GM12878 (cell line): Measurements from ENCODE around the gene TBC1D23. TPM values are rescaled to one million over a fixed set of nuclear protein-coding genes. Genes with fewer than 3 reads are reported as not detected.

ENCODE experiments used
- ATAC-seq: fragments of 200-7000 bp; cut with Tn5 transposase; 3 replicates; pipeline ENCODE4 v1.9.1; 2020; ENCODE audit warnings: mild to moderate bottlenecking, moderate library complexity
- BruUV-seq: library from RNA; stranded (reverse); fragments of 400-500 nt; replicated peaks from 2 replicates; lab custom pipeline; 2021; lab: Mats Ljungman, UMichigan
- CTCF ChIA-PET: fragments of 300-600 bp; sonication (Branson Sonifier 250); formaldehyde crosslinking; extraction: SDS; loops from one replicate; lab custom pipeline; 2021; ENCODE audit warnings: inconsistent platforms; lab: Yijun Ruan, JAX
- POLR2A ChIA-PET: fragments of 350-600 bp; formaldehyde crosslinking; extraction: SDS; loops from one replicate; lab custom pipeline; 2021; ENCODE audit warnings: inconsistent platforms; lab: Charles Lee
- RAD21 ChIA-PET: fragments of 300-600 bp; sonication (Branson Sonifier 250); formaldehyde crosslinking; loops from one replicate; lab custom pipeline; 2023; ENCODE audit warnings: antibody characterized with exemption; ENCODE audit not compliant: unreplicated experiment; lab: Charles Lee
- SMC1A ChIA-PET: fragments of 300-600 bp; sonication (Branson Sonifier 250); formaldehyde crosslinking; loops from one replicate; lab custom pipeline; 2023; ENCODE audit not compliant: unreplicated experiment, uncharacterized antibody; lab: Charles Lee
- DNase-seq: peaks from one replicate; pipeline ENCODE4 v3.0.0-alpha.2; 2011; ENCODE audit warnings: low read depth, low spot score
- FAIRE-seq: peaks from 3 replicates; lab custom pipeline; 2011; peaks lifted over from hg19 to GRCh38; lab: Jason Lieb, UNC
- H2AFZ ChIP-seq: 2 replicates; pipeline ENCODE4 v1.6.0; 2011; ENCODE audit warnings: low read depth, low read length, control low read depth; ENCODE audit not compliant: control insufficient read depth
- H3K27ac ChIP-seq: 2 replicates; pipeline ENCODE4 v1.5.1; 2011; ENCODE audit warnings: control low read depth; ENCODE audit not compliant: control insufficient read depth, insufficient read depth
- H3K27me3 ChIP-seq, 2 experiments: replicated peaks in 1 of 2; 2 replicates each; pipeline versions ENCODE4 v1.6.0 to v1.6.1; 2011; ENCODE audit warnings: low read length in 1 of 2; ENCODE audit not compliant: control insufficient read depth in 2 of 2, insufficient read depth in 2 of 2
- H3K36me3 ChIP-seq, 2 experiments: 2 replicates each; pipeline ENCODE4 v1.5.1; 2011; ENCODE audit warnings: low read length in 1 of 2; ENCODE audit not compliant: control insufficient read depth in 2 of 2, insufficient read depth in 2 of 2
- H3K4me1 ChIP-seq: 2 replicates; pipeline ENCODE4 v1.6.1; 2011; ENCODE audit warnings: mild to moderate bottlenecking, low read length, moderate library complexity, mixed read lengths; ENCODE audit not compliant: control insufficient read depth, insufficient read depth
- H3K4me2 ChIP-seq: 2 replicates; pipeline ENCODE4 v1.6.0; 2011; ENCODE audit warnings: control low read depth; ENCODE audit not compliant: control insufficient read depth, insufficient read depth
- H3K4me3 ChIP-seq: fragments of 200-600 bp; sonication (generic); 2 replicates; pipeline ENCODE4 v1.5.1; 2016
- H3K79me2 ChIP-seq: 2 replicates; pipeline ENCODE4 v1.6.0; 2011; ENCODE audit warnings: low read length; ENCODE audit not compliant: control insufficient read depth, insufficient read depth
- H3K9ac ChIP-seq: 2 replicates; pipeline ENCODE4 v1.8.0; 2011; ENCODE audit warnings: low read length, control low read depth, mixed read lengths; ENCODE audit not compliant: control insufficient read depth, insufficient read depth
- H3K9me3 ChIP-seq: replicated peaks from 3 replicates; pipeline ENCODE4 v1.5.1; 2011; ENCODE audit warnings: mild to moderate bottlenecking, low read length; ENCODE audit not compliant: control insufficient read depth, insufficient read depth
- H4K20me1 ChIP-seq: 2 replicates; pipeline ENCODE4 v1.6.0; 2011; ENCODE audit not compliant: control insufficient read depth, insufficient read depth
- BCL11A ChIP-seq: IDR thresholded peaks from 2 replicates; pipeline ENCODE4 v1.6.1; 2011; ENCODE audit warnings: low read depth, low read length
- FOXM1 ChIP-seq: IDR thresholded peaks from 2 replicates; pipeline ENCODE4 v1.6.1; 2012; ENCODE audit warnings: low read depth, mild to moderate bottlenecking, inconsistent platforms, low read length, moderate library complexity
- MTA2 ChIP-seq: fragments of 450-650 bp; IDR thresholded peaks from 2 replicates; pipeline ENCODE4 v1.6.1; 2016; ENCODE audit warnings: low read depth, mild to moderate bottlenecking, moderate library complexity
- PAX8 ChIP-seq: fragments of 450-650 bp; IDR thresholded peaks from 2 replicates; pipeline ENCODE4 v1.6.1; 2017; ENCODE audit warnings: mild to moderate bottlenecking, moderate library complexity
- RBBP5 ChIP-seq: fragments of 200-600 bp; sonication (generic); conservative IDR thresholded peaks from 2 replicates; pipeline ENCODE4 v1.6.1; 2016
- RUNX3 ChIP-seq: IDR thresholded peaks from 2 replicates; pipeline ENCODE4 v1.6.1; 2012; ENCODE audit warnings: low read length, inconsistent platforms
- WGBS: methylation state at CpG from one replicate; pipeline ENCODE4 v1.1.6; 2016; ENCODE audit warnings: low lambda C conversion rate; ENCODE audit not compliant: insufficient replicate concordance, insufficient coverage; ENCODE audit errors: missing lambda C conversion rate; 5-methylcytosine and 5-hydroxymethylcytosine counted together
- in situ Hi-C: fragments of 300-500 bp; cut with MboI; formaldehyde crosslinking; loops from 9 replicates; pipeline ENCODE4 v1.14.3; 2018; ENCODE audit warnings: mixed read lengths
- intact Hi-C: fragments of 100-400 bp; cut with micrococcal nuclease; formaldehyde crosslinking; loops from one replicate; pipeline ENCODE4 v1.14.2; 2022; ENCODE audit not compliant: unreplicated experiment
- polyA plus RNA-seq, 11 experiments: library from polyadenylated mRNA; depleted of rRNA in 4 of 11; unstranded in 6 of 11; stranded (reverse) in 5 of 11; fragments of >200 nt; fragmentation: Nextera tagmentation in 4 of 11; fragmentation: Illumina TruSeq in 1 of 11; extraction: Ambion mirVana in 4 of 11; extraction: Trizol in 1 of 11; gene quantifications; 1 replicate in 1 of 11; 2 replicates in 10 of 11; pipeline versions ENCODE4 v1.2.1 to v1.2.3, GENCODE V29; 2011 to 2016; ENCODE audit warnings: inconsistent platforms in 2 of 11, missing spikeins in 2 of 11, low read depth in 1 of 11
- total RNA-seq, 4 experiments: library from RNA; depleted of rRNA in 3 of 4; stranded (reverse); fragments of >200 nt in 3 of 4; fragmentation: Illumina TruSeq in 1 of 4; extraction: Trizol in 1 of 4; gene quantifications; 2 replicates each; pipeline versions ENCODE4 v1.2.1 to v1.2.3, GENCODE V29; 2013 to 2021
- TF ChIP-seq, protein P1 (sequence below): IDR thresholded peaks from 2 replicates; pipeline ENCODE4 v1.6.1; 2011; ENCODE audit warnings: borderline replicate concordance, low read depth, mild to moderate bottlenecking, moderate library complexity, low read length; ENCODE audit not compliant: insufficient read depth, poor library complexity, severe bottlenecking
- TF ChIP-seq, protein P2 (sequence below): IDR thresholded peaks from 2 replicates; pipeline ENCODE4 v1.6.1; 2011; ENCODE audit warnings: mild to moderate bottlenecking, low read depth, low read length, moderate library complexity; ENCODE audit not compliant: insufficient replicate concordance

The TBC1D23 gene
- total and polyA plus RNA-seq, 10 of the 15 experiments (the other 5 are each of a cell fraction or from before 2014, with no cell fraction given): 8.2 to 23.2 (median 16.6) TPM

DNA sequence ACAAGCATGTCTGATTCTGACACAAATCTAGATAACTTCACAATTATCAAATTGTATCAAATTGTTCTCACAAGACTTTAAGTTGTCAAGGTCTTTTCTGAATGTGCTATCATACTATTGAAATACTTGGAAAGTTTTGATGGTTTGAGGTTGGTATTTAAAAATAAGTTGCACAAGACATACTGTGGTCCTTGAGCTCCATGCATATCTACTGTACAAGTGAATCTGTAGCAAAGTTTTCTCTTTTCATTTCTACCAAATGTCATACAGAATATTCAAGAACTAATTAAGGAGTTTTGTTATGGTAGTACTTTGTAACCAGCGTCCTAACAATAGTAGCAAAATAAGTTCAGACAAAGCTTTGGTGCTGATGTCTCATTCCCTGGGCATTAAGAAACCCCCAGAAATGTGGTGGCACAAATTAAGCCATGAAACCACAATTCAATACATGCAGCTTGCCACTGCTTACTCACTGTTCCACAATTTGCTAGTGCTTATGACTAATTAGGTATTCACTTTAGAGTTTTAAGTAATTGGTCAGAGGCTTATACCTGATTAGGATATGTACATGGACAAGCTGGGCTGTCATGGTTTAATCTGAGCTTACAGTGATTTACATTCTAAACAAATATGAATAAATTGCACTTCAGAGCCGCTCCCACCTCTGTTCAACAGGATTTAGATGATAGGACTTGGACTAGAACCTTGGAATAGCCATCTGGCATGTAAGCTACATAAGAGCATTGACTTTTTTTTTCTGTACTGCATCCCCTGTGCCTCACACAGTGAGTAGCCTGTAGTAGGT lies 8.8 kb downstream of the TBC1D23 start:
- no peaks in the 10 kb centered on the region for H4K20me1 ChIP-seq
- TF ChIP-seq FOXM1: no peak
- TF ChIP-seq RUNX3: 0 out of 2 replicates have a peak, but pooled peaks have one; percentile 28
- TF ChIP-seq BCL11A: peak; percentile 59; the same call in 1 of the 2 replicates
- no peak for TF ChIP-seq RBBP5
- no peak for TF ChIP-seq PAX8
- TF ChIP-seq, protein P1, sequence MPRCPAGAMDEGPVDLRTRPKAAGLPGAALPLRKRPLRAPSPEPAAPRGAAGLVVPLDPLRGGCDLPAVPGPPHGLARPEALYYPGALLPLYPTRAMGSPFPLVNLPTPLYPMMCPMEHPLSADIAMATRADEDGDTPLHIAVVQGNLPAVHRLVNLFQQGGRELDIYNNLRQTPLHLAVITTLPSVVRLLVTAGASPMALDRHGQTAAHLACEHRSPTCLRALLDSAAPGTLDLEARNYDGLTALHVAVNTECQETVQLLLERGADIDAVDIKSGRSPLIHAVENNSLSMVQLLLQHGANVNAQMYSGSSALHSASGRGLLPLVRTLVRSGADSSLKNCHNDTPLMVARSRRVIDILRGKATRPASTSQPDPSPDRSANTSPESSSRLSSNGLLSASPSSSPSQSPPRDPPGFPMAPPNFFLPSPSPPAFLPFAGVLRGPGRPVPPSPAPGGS: peak; percentile 57
- TF ChIP-seq, protein P2, sequence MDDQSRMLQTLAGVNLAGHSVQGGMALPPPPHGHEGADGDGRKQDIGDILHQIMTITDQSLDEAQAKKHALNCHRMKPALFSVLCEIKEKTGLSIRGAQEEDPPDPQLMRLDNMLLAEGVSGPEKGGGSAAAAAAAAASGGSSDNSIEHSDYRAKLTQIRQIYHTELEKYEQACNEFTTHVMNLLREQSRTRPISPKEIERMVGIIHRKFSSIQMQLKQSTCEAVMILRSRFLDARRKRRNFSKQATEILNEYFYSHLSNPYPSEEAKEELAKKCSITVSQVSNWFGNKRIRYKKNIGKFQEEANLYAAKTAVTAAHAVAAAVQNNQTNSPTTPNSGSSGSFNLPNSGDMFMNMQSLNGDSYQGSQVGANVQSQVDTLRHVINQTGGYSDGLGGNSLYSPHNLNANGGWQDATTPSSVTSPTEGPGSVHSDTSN: peak; percentile 8
- TF ChIP-seq MTA2: peak; percentile 80
- no peak overlapping the region for H2AFZ ChIP-seq
- no peak overlapping the region for H3K4me2 ChIP-seq
- no peak overlapping the region for H3K9ac ChIP-seq
- intact Hi-C loops: no loop called here
- H3K27me3 ChIP-seq: no peaks in the 10 kb centered on the region
- no peaks in the 10 kb centered on the region for H3K4me1 ChIP-seq
- SMC1A ChIA-PET: interaction anchor here (0.6 to 2.6 kb wide), 6 partner anchors 9 to 426 kb away, joined by 3 to 10 read pairs (median 5); partner anchors contain the start of gene TBC1D23
- DNase-seq (no peak), FAIRE-seq (no peak), ATAC-seq (peak; percentile 73)
- POLR2A ChIA-PET: interaction anchor here (1.1 kb wide), 1 partner anchor 10 kb away, joined by 3 read pairs; no protein-coding TSS in a partner anchor
- in situ Hi-C loops: no loop called here
- BruUV-seq: no TSS peak
- H3K4me3 ChIP-seq: no peak overlapping the region
- peaks cover 11% of the 10 kb centered on the region for H3K79me2 ChIP-seq
- CTCF ChIA-PET: interaction anchor here (0.6 to 2.1 kb wide), 6 partner anchors 47 to 426 kb away, joined by 3 to 9 read pairs (median 4); no protein-coding TSS in a partner anchor
- no peak overlapping the region for H3K27ac ChIP-seq
- 48% methylated on average over 2 of the region's 2 CpGs for WGBS
- no peaks in the 10 kb centered on the region for H3K36me3 ChIP-seq
- H3K9me3 ChIP-seq: no peaks in the 10 kb centered on the region
- RAD21 ChIA-PET: interaction anchor here (1.0 to 1.3 kb wide), 3 partner anchors 9 to 436 kb away, joined by 3 to 6 read pairs (median 3); partner anchors contain the start of gene TBC1D23
